H1 (cell line): ENCODE data around the gene ZNF468. TPM values are rescaled to one million over a fixed set of nuclear protein-coding genes. Genes with fewer than 3 reads are reported as not detected.

ENCODE experiments used
- CTCF ChIA-PET: fragments of 300-600 bp; sonication (Branson Sonifier 250); formaldehyde crosslinking; loops from one replicate; lab custom pipeline; 2021; ENCODE audit not compliant: partially characterized antibody; lab: Charles Lee
- POLR2A ChIA-PET: fragments of 300-600 bp; sonication (Branson Sonifier 250); formaldehyde crosslinking; loops from one replicate; lab custom pipeline; 2021; ENCODE audit warnings: inconsistent platforms; ENCODE audit not compliant: partially characterized antibody; lab: Charles Lee
- DNase-seq, 2 experiments: peaks; one replicate each; pipeline versions ENCODE4 v3.0.0 to v3.0.0-alpha.2; 2010 to 2022; ENCODE audit warnings: low spot score in 2 of 2, low read depth in 1 of 2, mixed read lengths in 1 of 2
- FAIRE-seq: peaks from 2 replicates; lab custom pipeline; 2011; peaks lifted over from hg19 to GRCh38; lab: Jason Lieb, UNC
- H2AFZ ChIP-seq: 2 replicates; pipeline ENCODE4 v1.8.1; 2012; ENCODE audit warnings: low read length, inconsistent platforms
- H2AK5ac ChIP-seq: 2 replicates; pipeline ENCODE4 v1.6.1; 2013; ENCODE audit warnings: low read depth, low read length
- H2BK120ac ChIP-seq: replicated peaks from 2 replicates; pipeline ENCODE3; 2013; ENCODE audit warnings: low read depth, low read length, inconsistent platforms
- H2BK12ac ChIP-seq: 2 replicates; pipeline ENCODE4 v1.6.1; 2013; ENCODE audit warnings: low read depth, low read length
- H2BK15ac ChIP-seq: 2 replicates; pipeline ENCODE4 v1.6.1; 2013; ENCODE audit warnings: low read length
- H2BK20ac ChIP-seq: 2 replicates; pipeline ENCODE4 v1.6.1; 2013; ENCODE audit warnings: low read length
- H2BK5ac ChIP-seq: 2 replicates; pipeline ENCODE4 v1.6.1; 2013; ENCODE audit warnings: low read depth, low read length
- H3K14ac ChIP-seq: 2 replicates; pipeline ENCODE4 v1.6.1; 2013; ENCODE audit warnings: inconsistent platforms; ENCODE audit not compliant: insufficient read length
- H3K18ac ChIP-seq: 2 replicates; pipeline ENCODE4 v1.6.1; 2013; ENCODE audit warnings: low read length; ENCODE audit errors: extremely low read depth
- H3K23ac ChIP-seq: 2 replicates; pipeline ENCODE4 v1.6.1; 2013; ENCODE audit warnings: inconsistent platforms; ENCODE audit not compliant: insufficient read length
- H3K23me2 ChIP-seq: 2 replicates; pipeline ENCODE4 v1.6.1; 2013; ENCODE audit warnings: low read depth, low read length
- H3K27ac ChIP-seq: 2 replicates; pipeline ENCODE4 v1.6.1; 2011; ENCODE audit warnings: low read depth, low read length, inconsistent platforms
- H3K27me3 ChIP-seq, 4 experiments: replicated peaks in 1 of 4; 1 replicate in 1 of 4; 2 replicates in 3 of 4; pipeline versions ENCODE4 v1.6.1 to v1.8.1; 2011 to 2013; ENCODE audit warnings: low read length in 3 of 4, mild to moderate bottlenecking in 3 of 4, inconsistent platforms in 2 of 4, mixed read lengths in 2 of 4, moderate library complexity in 1 of 4; ENCODE audit not compliant: control insufficient read depth in 3 of 4, insufficient read depth in 3 of 4; ENCODE audit errors: extremely low read depth in 1 of 4
- H3K36me3 ChIP-seq, 4 experiments: 2 replicates each; pipeline versions ENCODE4 v1.6.1 to v1.8.1; 2011 to 2013; ENCODE audit warnings: mild to moderate bottlenecking in 4 of 4, low read length in 3 of 4, moderate library complexity in 2 of 4, control low read depth in 1 of 4, inconsistent platforms in 1 of 4; ENCODE audit not compliant: insufficient read depth in 4 of 4, control insufficient read depth in 2 of 4
- H3K4ac ChIP-seq: replicated peaks from 2 replicates; pipeline ENCODE3; 2013; ENCODE audit warnings: low read length, low read depth, mixed read lengths, inconsistent platforms; ENCODE audit not compliant: insufficient read length
- H3K4me1 ChIP-seq, 4 experiments: replicated peaks in 1 of 4; 1 replicate in 1 of 4; 2 replicates in 3 of 4; pipeline versions ENCODE4 v1.6.1 to v1.8.1; 2011 to 2013; ENCODE audit warnings: low read length in 3 of 4, inconsistent platforms in 2 of 4, mixed read lengths in 1 of 4; ENCODE audit not compliant: insufficient read depth in 4 of 4, control insufficient read depth in 3 of 4
- H3K4me2 ChIP-seq, 2 experiments: 2 replicates each; pipeline versions ENCODE4 v1.6.1 to v1.8.1; 2011 to 2013; ENCODE audit warnings: low read depth in 2 of 2, low read length in 2 of 2, control low read depth in 1 of 2, inconsistent platforms in 1 of 2, mild to moderate bottlenecking in 1 of 2; ENCODE audit not compliant: insufficient read depth in 1 of 2
- H3K4me3 ChIP-seq, 4 experiments: fragments of 200-600, 300-600 bp in 1 of 4; sonication (generic), shearing (Covaris generic), sonication (Bioruptor Twin) in 1 of 4; 2 replicates each; pipeline versions ENCODE4 v1.5.1 to v1.8.1; 2011 to 2016; ENCODE audit warnings: low read length in 4 of 4, low read depth in 3 of 4, control low read depth in 2 of 4, inconsistent platforms in 2 of 4, mild to moderate bottlenecking in 2 of 4, mixed read lengths in 1 of 4, moderate library complexity in 1 of 4; ENCODE audit not compliant: insufficient read depth in 2 of 4; ENCODE audit errors: extremely low read depth in 1 of 4
- H3K56ac ChIP-seq: replicated peaks from 2 replicates; pipeline ENCODE3; 2013; ENCODE audit warnings: low read depth, mild to moderate bottlenecking, mixed read lengths, low read length, inconsistent platforms; ENCODE audit not compliant: insufficient read length
- H3K79me1 ChIP-seq: 2 replicates; pipeline ENCODE4 v1.6.1; 2013; ENCODE audit warnings: low read depth, low read length, control low read depth
- H3K79me2 ChIP-seq, 2 experiments: 2 replicates each; pipeline versions ENCODE4 v1.6.1 to v1.8.1; 2012 to 2013; ENCODE audit warnings: low read length in 2 of 2, mild to moderate bottlenecking in 2 of 2, inconsistent platforms in 1 of 2; ENCODE audit not compliant: insufficient read depth in 2 of 2, control insufficient read depth in 1 of 2
- H3K9ac ChIP-seq, 4 experiments: replicated peaks in 1 of 4; 1 replicate in 1 of 4; 2 replicates in 3 of 4; pipeline versions ENCODE4 v1.6.1 to v1.8.1; 2011 to 2013; ENCODE audit warnings: low read depth in 3 of 4, low read length in 3 of 4, control low read depth in 2 of 4, mild to moderate bottlenecking in 2 of 4, moderate library complexity in 2 of 4, inconsistent platforms in 1 of 4; ENCODE audit errors: extremely low read depth in 1 of 4
- H3K9me3 ChIP-seq, 2 experiments: 2 replicates each; pipeline versions ENCODE4 v1.6.1 to v1.8.1; 2012 to 2013; ENCODE audit warnings: mild to moderate bottlenecking in 2 of 2, moderate library complexity in 2 of 2, control low read depth in 1 of 2, inconsistent platforms in 1 of 2, low read depth in 1 of 2, low read length in 1 of 2, mixed read lengths in 1 of 2; ENCODE audit not compliant: insufficient read depth in 2 of 2
- H4K20me1 ChIP-seq, 2 experiments: replicated peaks in 1 of 2; 2 replicates each; pipeline versions ENCODE3 to v1.8.1; 2011 to 2013; ENCODE audit warnings: inconsistent platforms in 2 of 2, low read length in 2 of 2, mild to moderate bottlenecking in 1 of 2; ENCODE audit not compliant: insufficient read depth in 2 of 2, control insufficient read depth in 1 of 2
- H4K5ac ChIP-seq: 2 replicates; pipeline ENCODE4 v1.6.1; 2013; ENCODE audit warnings: low read length, low read depth, mixed read lengths, inconsistent platforms; ENCODE audit not compliant: insufficient read length
- H4K8ac ChIP-seq: 2 replicates; pipeline ENCODE4 v1.8.0; 2013; ENCODE audit warnings: mild to moderate bottlenecking, moderate library complexity, low read length, inconsistent platforms; ENCODE audit not compliant: insufficient read depth; ENCODE audit errors: extremely low read depth
- H4K91ac ChIP-seq: replicated peaks from 2 replicates; pipeline ENCODE3; 2013; ENCODE audit warnings: low read length, mixed read lengths, inconsistent platforms; ENCODE audit not compliant: insufficient read length
- CHD1 ChIP-seq: IDR thresholded peaks from 2 replicates; pipeline ENCODE4 v1.6.1; 2012; ENCODE audit warnings: low read depth, low read length, improper control_type of control experiment
- HDAC6 ChIP-seq: IDR thresholded peaks from one replicate; pipeline ENCODE4 v1.7.1; 2012; ENCODE audit warnings: low read depth, mild to moderate bottlenecking, inconsistent platforms, low read length, moderate library complexity
- KDM1A ChIP-seq: fragments of 200-600, 300-600 bp; sonication (generic); IDR thresholded peaks from 2 replicates; pipeline ENCODE4 v1.7.1; 2016; ENCODE audit warnings: mild to moderate bottlenecking, low read length, borderline replicate concordance
- SIRT6 ChIP-seq: IDR thresholded peaks from one replicate; pipeline ENCODE4 v1.7.1; 2012; ENCODE audit warnings: low read length, inconsistent platforms
- SP4 ChIP-seq: IDR thresholded peaks from 2 replicates; pipeline ENCODE4 v1.6.1; 2012; ENCODE audit warnings: low read length, inconsistent platforms
- WGBS, 2 experiments: shearing (Covaris generic) in 1 of 2; methylation state at CpG; one replicate each; pipeline versions ENCODE4 v1.1.6 to v1.1.7; 2013 to 2015; ENCODE audit warnings: low lambda C conversion rate in 2 of 2, mixed read lengths in 2 of 2, inconsistent platforms in 1 of 2, low coverage in 1 of 2, missing lambda C conversion rate in 1 of 2; ENCODE audit not compliant: insufficient replicate concordance in 2 of 2, insufficient coverage in 1 of 2, insufficient read length in 1 of 2; ENCODE audit errors: extremely low coverage in 1 of 2, missing lambda C conversion rate in 1 of 2; 5-methylcytosine and 5-hydroxymethylcytosine counted together
- polyA plus RNA-seq, 7 experiments: library from polyadenylated mRNA; depleted of rRNA in 3 of 7; stranded (reverse) in 5 of 7; unstranded in 2 of 7; fragments of >200 nt in 5 of 7; fragments of 200-250 nt in 2 of 7; gene quantifications; 1 replicate in 5 of 7; 2 replicates in 1 of 7; 4 replicates in 1 of 7; pipeline versions ENCODE4 v1.2.1 to v1.2.3, GENCODE V29; 2011 to 2013; ENCODE audit warnings: missing spikeins in 2 of 7, mixed read lengths in 2 of 7
- total RNA-seq: library from RNA; stranded (reverse); fragmentation: NEBNext Ultra II Directional; extraction: Animal tissue kit (Norgen Biotek cat#: 25700); gene quantifications from 2 replicates; pipeline ENCODE4 v1.2.1, GENCODE V29; 2021
- TF ChIP-seq, protein P1 (sequence below): IDR thresholded peaks from 2 replicates; pipeline ENCODE4 v1.6.1; 2012; ENCODE audit warnings: inconsistent platforms

ZNF468 gene
- total and polyA plus RNA-seq, 2 of the 8 experiments (the other 6 are each of a cell fraction or from before 2014, with no cell fraction given), result 13.5 to 26.1 TPM

DNA sequence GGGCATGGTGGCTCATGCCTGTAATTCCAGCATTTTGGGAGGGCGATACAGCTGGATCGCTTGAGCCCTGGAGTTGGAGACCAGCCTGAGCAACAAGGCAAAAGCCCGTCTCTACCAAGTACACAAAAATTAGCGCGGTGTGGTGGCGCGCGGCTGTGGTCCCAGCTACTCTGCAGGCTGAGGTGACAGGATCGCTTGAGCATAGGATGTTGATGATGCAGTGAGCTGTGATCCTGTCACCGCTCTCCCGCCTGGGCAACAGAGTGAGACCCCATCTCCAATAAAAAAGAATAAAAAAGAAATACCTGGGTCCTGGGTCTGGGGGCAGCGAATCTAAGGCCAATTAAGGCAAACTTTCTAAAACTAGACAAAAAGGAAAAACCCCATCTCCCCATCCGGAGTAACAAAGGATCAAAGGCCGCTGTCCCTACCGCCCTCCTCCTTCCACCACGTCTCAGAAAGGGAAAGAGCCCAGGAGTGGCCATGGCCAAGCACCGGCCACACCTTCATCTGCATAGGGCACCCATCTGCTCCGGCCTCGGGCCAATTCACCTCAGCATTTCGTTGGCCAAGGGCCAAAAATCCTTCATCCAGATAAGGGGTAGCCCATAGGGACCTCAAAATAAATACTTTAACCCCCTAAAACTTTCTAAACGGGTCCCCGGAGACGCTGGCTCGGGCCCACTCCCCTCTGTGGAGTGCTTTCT is 39.2 kb upstream of the ZNF468 start:
- CTCF ChIA-PET, result interaction anchor here (0.8 kb wide), 1 partner anchor 67 kb away, joined by 4 read pairs; the partner anchor contains the start of gene ZNF816
- peaks cover 4% of the 10 kb centered on the region; the same call in 1 of the 2 replicates for H3K23me2 ChIP-seq

More for the DNA sequence above, 39.2 kb upstream of the ZNF468 start:
- Histone ChIP-seq H4K91ac (no peak overlapping the region), H3K23ac (no peak overlapping the region), H2BK120ac (no peak overlapping the region), H3K18ac (no peak overlapping the region), H2BK20ac (no peak overlapping the region), H3K27me3 (no peaks in the 10 kb centered on the region), H3K27ac (peak overlapping the region; percentile 89; the same call in 1 of the 2 replicates), H2BK12ac (no peak overlapping the region), H3K56ac (peak overlapping the region; percentile 34), H3K14ac (no peak overlapping the region), H4K8ac (peak overlapping the region; percentile 93; the same call in 1 of the 2 replicates), H3K4me1 (peaks cover 3 to 8% (median 5%) of the 10 kb centered on the region in 4 experiments; a peak in 5 of 7 replicates), H3K4me2 (peak overlapping the region; percentile 63 to 79), H3K36me3 (peaks cover 0 to 10% (median 5%) of the 10 kb centered on the region in 4 experiments; a peak in 5 of 8 replicates), H4K20me1 (peaks cover 0 to 3% of the 10 kb centered on the region in 2 experiments), H3K4ac (no peak overlapping the region), H3K9ac (peak overlapping the region; percentile 68 to 89 (median 85)), H3K79me1 (peaks cover 8% of the 10 kb centered on the region), H2AFZ (no peak overlapping the region), H2BK15ac (no peak overlapping the region), H3K9me3 (no peaks in the 10 kb centered on the region), H2BK5ac (peak overlapping the region; percentile 79; the same call in 1 of the 2 replicates), H4K5ac (no peak overlapping the region), H3K4me3 (peak overlapping the region; percentile 87 to 97 (median 90)), H3K79me2 (peaks cover 3 to 37% of the 10 kb centered on the region in 2 experiments; a peak in 2 of 4 replicates), H2AK5ac (no peak overlapping the region)
- peak; percentile 86 for TF ChIP-seq KDM1A
- TF ChIP-seq, protein P1, sequence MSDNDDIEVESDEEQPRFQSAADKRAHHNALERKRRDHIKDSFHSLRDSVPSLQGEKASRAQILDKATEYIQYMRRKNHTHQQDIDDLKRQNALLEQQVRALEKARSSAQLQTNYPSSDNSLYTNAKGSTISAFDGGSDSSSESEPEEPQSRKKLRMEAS, result peak; percentile 11; the same call in 1 of the 2 replicates
- no peak for TF ChIP-seq HDAC6
- TF ChIP-seq SP4, result no peak
- TF ChIP-seq CHD1, result no peak
- no peak for TF ChIP-seq SIRT6
- 45% methylated on average over 24 of the region's 24 CpGs; no CpG with 5 or more reads in 1 of the 2 experiments for WGBS, 2 experiments
- POLR2A ChIA-PET, result interaction anchor here (0.8 to 2.5 kb wide), 6 partner anchors 12 to 66 kb away, joined by 3 to 9 read pairs (median 4); partner anchors contain the start of gene ZNF816
- FAIRE-seq, result no peak
- peak in 1 of 2 experiments; percentile 57 for DNase-seq
